ENCODE results near the gene SUN3. TPM values are rescaled to one million over a fixed set of nuclear protein-coding genes. Genes with fewer than 3 reads are reported as not detected.
A peak's percentile ranks its signal among the peaks of the same experiment; 100 is the strongest.

The SUN3 gene
- total RNA-seq, 1 donor from 2014 or later, result not detected

DNA sequence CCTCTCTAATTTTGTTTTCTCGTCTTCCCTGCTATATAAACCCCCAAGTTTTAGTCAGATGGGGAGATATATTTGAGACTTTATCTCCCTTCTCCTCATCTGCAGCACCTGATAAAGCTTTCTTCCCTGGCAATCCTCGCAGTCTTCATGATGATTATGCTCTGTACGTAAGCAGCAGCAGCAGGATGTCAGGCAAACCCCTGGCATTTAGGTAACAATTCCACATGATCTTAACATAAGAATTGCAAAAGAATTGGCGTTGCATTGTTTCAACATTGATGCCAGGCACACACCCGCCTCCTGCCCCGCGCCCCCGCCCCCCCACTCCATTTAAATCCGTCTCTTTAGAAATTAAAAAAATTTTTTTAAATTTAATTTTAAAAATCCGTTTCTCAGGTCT is 86.8 kb downstream of the SUN3 start:
- H3K27me3 ChIP-seq (ENCODE audit: control insufficient read depth in 3 of 3, insufficient read depth in 3 of 3, low read length in 3 of 3), result no peaks in the 10 kb centered on the region
- peaks cover 0 to 12% (median 2%) of the 10 kb centered on the region in 3 donors for H3K4me1 ChIP-seq (ENCODE audit: control insufficient read depth in 3 of 3, insufficient read depth in 3 of 3, low read length in 3 of 3)
- no peak overlapping the region for H3K9ac ChIP-seq (ENCODE audit: low read depth in 1 of 3, low read length in 3 of 3)
- H3K9me3 ChIP-seq (ENCODE audit: control insufficient read depth in 3 of 3, low read length in 3 of 3), result no peaks in the 10 kb centered on the region
- peak overlapping the region; percentile 46 for H3K27ac ChIP-seq (ENCODE audit: low read depth, low read length)
- H3K36me3 ChIP-seq (ENCODE audit: control insufficient read depth in 3 of 3, insufficient read depth in 3 of 3, low read length in 3 of 3), result no peaks in the 10 kb centered on the region
- no peak overlapping the region for H3K4me3 ChIP-seq (ENCODE audit: low read length in 3 of 3)

DNA sequence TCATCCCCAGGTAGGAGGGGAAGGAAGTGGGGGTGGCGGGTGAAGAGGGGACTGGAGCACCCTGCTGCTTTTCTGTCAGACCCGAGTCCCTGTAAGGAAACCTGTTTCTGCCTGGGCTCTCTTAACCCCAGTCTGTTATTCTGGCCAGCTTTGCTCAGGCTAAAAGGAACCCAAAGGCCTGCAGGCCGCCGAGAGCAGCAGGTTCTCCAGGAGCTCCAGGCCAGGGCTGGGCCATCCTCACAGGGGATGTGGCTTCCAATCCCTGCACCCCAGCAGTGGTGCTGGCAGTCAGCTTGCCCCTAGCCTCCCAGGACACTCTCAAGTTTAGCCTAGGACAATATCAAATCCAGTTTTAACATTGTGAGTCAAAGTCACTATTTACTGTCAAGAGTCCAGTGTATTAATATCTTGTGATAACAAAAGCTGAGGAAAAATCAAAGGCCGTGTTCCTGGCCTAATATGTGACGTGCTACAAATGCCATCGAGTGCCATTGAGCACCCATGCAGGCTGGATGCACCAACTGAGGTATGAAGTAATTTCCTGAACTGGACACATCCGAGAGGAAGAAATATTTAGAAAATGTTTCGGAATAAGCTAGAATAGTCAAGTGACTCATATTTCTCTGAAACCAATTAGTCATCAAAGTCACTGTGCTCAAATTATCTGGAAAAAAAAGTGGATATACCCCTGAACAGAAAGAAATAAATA is 87.6 kb downstream of the SUN3 start:
- Histone ChIP-seq H3K9ac (ENCODE audit: low read depth in 1 of 3, low read length in 3 of 3) (peak overlapping the region in 1 of 3 donors; percentile 45), H3K4me1 (ENCODE audit: control insufficient read depth in 3 of 3, insufficient read depth in 3 of 3, low read length in 3 of 3) (peaks cover 0 to 10% (median 2%) of the 10 kb centered on the region in 3 donors), H3K4me3 (ENCODE audit: low read length in 3 of 3) (no peak overlapping the region)

DNA sequence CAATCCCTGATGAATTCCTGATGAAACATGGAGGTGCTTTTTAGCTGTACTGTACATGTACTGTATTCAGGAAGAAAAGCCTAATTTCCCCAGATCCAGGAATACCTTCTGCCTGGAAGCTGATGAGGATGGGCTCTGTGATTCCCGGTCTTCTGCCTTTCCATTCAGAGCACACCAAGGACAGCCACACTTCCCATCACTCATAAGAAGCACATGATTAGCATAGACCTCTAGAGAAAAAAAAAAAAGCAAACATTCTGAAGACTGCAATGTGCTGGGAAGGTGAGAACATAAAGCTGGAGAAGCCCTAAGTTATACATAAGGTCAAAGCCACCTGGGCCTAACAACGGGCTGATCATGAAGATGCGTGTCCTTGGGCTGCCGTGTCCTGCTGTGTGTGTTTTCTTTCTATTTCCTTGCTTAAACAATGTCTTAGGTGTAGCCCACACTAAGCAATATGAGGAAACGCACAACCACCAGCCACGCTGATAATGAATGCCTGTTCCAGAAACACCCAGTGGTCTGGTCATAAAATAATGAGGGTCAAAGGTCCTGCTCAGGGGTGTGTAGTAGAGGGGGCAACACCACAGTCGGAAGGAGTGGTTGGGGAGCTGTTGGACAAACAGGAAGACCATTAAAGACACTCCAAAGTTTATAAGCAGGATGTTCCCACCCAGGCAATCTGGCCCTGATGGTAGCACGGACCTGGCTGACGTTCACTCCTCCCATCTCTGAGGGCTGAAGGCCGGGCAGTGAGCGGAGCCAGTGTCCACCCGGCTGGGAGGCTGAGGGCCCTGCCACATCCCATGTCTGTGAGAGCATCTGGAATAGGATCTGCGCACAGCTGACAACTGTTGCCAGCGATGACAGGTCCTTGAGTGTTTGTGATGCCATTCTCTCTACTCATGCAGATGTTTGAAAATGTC is 88.6 kb downstream of the SUN3 start:
- Histone ChIP-seq H3K9ac (ENCODE audit: low read depth in 1 of 3, low read length in 3 of 3) (no peak overlapping the region), H3K4me1 (ENCODE audit: control insufficient read depth in 3 of 3, insufficient read depth in 3 of 3, low read length in 3 of 3) (peaks cover 0 to 9% (median 0%) of the 10 kb centered on the region in 3 donors), H3K27me3 (ENCODE audit: control insufficient read depth in 3 of 3, insufficient read depth in 3 of 3, low read length in 3 of 3) (no peaks in the 10 kb centered on the region), H3K9me3 (ENCODE audit: control insufficient read depth in 3 of 3, low read length in 3 of 3) (no peaks in the 10 kb centered on the region), H3K4me3 (ENCODE audit: low read length in 3 of 3) (no peak overlapping the region), H3K27ac (ENCODE audit: low read depth, low read length) (peak overlapping the region; percentile 46), H3K36me3 (ENCODE audit: control insufficient read depth in 3 of 3, insufficient read depth in 3 of 3, low read length in 3 of 3) (peaks cover 0 to 4% (median 3%) of the 10 kb centered on the region in 3 donors)

More for the DNA sequence above, 87.6 kb downstream of the SUN3 start:
- peaks cover 0 to 3% (median 0%) of the 10 kb centered on the region in 3 donors for H3K36me3 ChIP-seq (ENCODE audit: control insufficient read depth in 3 of 3, insufficient read depth in 3 of 3, low read length in 3 of 3)
- H3K9me3 ChIP-seq (ENCODE audit: control insufficient read depth in 3 of 3, low read length in 3 of 3), result no peaks in the 10 kb centered on the region
- H3K27ac ChIP-seq (ENCODE audit: low read depth, low read length), result peak overlapping the region; percentile 46
- no peaks in the 10 kb centered on the region for H3K27me3 ChIP-seq (ENCODE audit: control insufficient read depth in 3 of 3, insufficient read depth in 3 of 3, low read length in 3 of 3)

DNA sequence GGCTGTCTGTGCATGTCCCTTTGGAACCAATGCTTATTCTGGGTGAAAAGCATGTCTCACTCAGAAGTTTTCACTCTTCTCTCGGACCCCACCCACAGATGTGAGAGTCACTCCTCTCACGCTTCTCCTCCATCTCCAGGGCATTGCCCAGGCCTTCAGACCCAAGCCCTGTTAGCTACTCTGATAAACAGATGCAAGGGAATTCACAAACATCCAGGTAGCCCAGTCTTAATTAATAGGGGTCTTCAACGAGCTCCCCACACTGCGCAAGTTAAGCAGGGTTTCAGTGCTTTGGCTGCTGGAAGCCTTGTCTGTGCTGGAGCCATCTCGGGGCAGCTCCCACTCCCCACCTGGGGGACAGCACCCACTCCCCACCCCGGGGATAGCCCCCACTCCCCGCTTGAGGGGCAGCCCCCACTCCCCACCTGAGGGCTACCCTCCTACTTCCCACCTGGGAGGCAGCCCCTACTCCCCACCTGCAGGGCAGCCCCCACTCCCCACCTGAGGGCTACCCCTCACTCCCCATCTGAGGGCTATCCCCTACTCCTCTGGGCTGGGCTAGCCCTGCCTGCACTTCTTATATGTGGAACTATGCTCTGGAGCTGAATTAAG is 89.4 kb downstream of the SUN3 start:
- Histone ChIP-seq H3K4me3 (ENCODE audit: low read length in 3 of 3) (no peak overlapping the region), H3K4me1 (ENCODE audit: control insufficient read depth in 3 of 3, insufficient read depth in 3 of 3, low read length in 3 of 3) (peaks cover 0 to 9% (median 0%) of the 10 kb centered on the region in 3 donors), H3K9me3 (ENCODE audit: control insufficient read depth in 3 of 3, low read length in 3 of 3) (no peaks in the 10 kb centered on the region), H3K27me3 (ENCODE audit: control insufficient read depth in 3 of 3, insufficient read depth in 3 of 3, low read length in 3 of 3) (no peaks in the 10 kb centered on the region), H3K9ac (ENCODE audit: low read depth in 1 of 3, low read length in 3 of 3) (no peak overlapping the region), H3K27ac (ENCODE audit: low read depth, low read length) (peak overlapping the region; percentile 39), H3K36me3 (ENCODE audit: control insufficient read depth in 3 of 3, insufficient read depth in 3 of 3, low read length in 3 of 3) (peaks cover 0 to 4% (median 3%) of the 10 kb centered on the region in 3 donors)

DNA sequence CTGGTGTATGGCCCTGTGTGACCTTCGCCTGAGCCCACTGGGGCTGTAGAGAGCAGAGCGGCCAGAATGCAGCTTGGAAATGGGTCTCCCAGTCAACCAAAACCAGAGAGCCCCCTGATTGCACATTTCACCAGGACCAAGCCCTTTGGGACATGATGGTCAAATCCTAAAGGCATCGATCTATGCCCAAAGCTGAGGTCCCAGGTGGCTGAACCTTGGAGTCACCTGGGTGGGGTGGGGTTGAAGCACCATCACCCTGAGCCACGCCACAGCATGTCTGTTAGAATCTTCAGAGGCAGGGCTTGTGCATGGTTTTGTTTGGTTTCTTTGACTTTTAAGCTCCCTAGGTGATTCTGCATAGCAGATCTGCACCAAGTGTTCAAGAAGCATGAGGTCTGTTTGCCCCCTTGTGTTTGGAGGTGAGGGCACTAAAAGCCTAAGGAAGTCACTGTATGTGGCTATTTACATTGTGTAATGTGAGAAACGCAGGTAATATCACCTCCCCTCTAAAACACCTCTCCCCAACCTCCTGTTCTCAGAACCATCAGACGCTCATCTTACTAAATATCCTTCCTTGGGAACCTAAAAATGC is 90.2 kb downstream of the SUN3 start:
- H3K4me1 ChIP-seq (ENCODE audit: control insufficient read depth in 3 of 3, insufficient read depth in 3 of 3, low read length in 3 of 3), result peaks cover 0 to 9% (median 0%) of the 10 kb centered on the region in 3 donors

DNA sequence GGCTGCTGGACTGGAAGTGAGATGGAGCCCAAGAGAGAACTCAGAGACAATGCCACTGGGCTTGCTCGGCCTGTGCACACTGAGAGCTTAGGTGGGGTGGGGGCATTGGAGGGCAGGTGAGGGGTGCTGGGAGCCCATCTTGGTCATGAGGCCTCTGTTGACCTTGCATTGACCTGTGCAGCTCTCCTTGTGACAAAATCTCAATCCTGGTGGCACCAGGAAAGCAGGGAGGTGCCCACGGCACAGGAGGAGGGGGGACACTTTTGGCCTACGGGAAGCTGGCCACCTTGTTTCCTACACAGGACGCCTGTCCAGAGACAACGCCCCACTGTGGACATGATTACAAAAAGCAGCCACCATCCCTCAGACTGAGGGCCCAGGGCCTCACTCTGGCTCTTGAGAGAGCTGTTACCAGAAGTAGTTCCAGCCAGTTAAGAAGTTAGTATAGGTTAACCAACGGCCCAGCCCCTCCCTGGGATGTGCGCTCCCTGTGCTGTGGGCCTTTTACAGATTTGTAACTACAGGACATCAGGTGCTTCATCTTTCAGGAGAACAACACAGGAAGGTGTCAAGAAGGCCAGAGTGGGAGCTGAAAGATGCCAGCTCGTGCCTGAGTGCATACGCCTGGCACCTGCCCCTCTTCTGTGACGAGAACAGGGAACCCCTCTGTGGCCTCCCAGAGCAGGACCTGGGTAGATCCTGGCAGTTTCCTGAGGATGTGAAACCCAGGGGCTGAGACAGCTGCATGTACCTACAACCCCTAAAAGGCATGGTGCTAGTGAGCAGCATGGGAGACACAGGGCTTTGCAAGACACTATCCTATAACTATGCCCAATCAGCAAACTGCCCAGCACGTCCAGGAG is 91.0 kb downstream of the SUN3 start:
- Histone ChIP-seq H3K4me3 (ENCODE audit: low read length in 3 of 3) (no peak overlapping the region), H3K9me3 (ENCODE audit: control insufficient read depth in 3 of 3, low read length in 3 of 3) (no peaks in the 10 kb centered on the region), H3K36me3 (ENCODE audit: control insufficient read depth in 3 of 3, insufficient read depth in 3 of 3, low read length in 3 of 3) (peaks cover 0 to 4% (median 3%) of the 10 kb centered on the region in 3 donors), H3K27ac (ENCODE audit: low read depth, low read length) (no peak overlapping the region), H3K9ac (ENCODE audit: low read depth in 1 of 3, low read length in 3 of 3) (no peak overlapping the region), H3K4me1 (ENCODE audit: control insufficient read depth in 3 of 3, insufficient read depth in 3 of 3, low read length in 3 of 3) (peaks cover 0 to 9% (median 0%) of the 10 kb centered on the region in 3 donors), H3K27me3 (ENCODE audit: control insufficient read depth in 3 of 3, insufficient read depth in 3 of 3, low read length in 3 of 3) (no peaks in the 10 kb centered on the region)

More for the DNA sequence above, 90.2 kb downstream of the SUN3 start:
- H3K9ac ChIP-seq (ENCODE audit: low read depth in 1 of 3, low read length in 3 of 3), result no peak overlapping the region
- no peaks in the 10 kb centered on the region for H3K9me3 ChIP-seq (ENCODE audit: control insufficient read depth in 3 of 3, low read length in 3 of 3)
- no peak overlapping the region for H3K4me3 ChIP-seq (ENCODE audit: low read length in 3 of 3)
- peaks cover 0 to 4% (median 3%) of the 10 kb centered on the region in 3 donors for H3K36me3 ChIP-seq (ENCODE audit: control insufficient read depth in 3 of 3, insufficient read depth in 3 of 3, low read length in 3 of 3)
- H3K27ac ChIP-seq (ENCODE audit: low read depth, low read length), result no peak overlapping the region
- H3K27me3 ChIP-seq (ENCODE audit: control insufficient read depth in 3 of 3, insufficient read depth in 3 of 3, low read length in 3 of 3), result no peaks in the 10 kb centered on the region

Other genes starting within 250 kb of the SUN3 start
- 0.52 TPM for gene PKD1L1, start 80.6 kb downstream of the SUN3 start, total RNA-seq
- 10.4 TPM for gene HUS1, start 49.5 kb downstream of the SUN3 start, total RNA-seq
- gene C7orf57, start 6.4 kb upstream of the SUN3 start, total RNA-seq, result not detected
- gene UPP1, start 60.2 kb upstream of the SUN3 start, total RNA-seq, result 1.0 TPM
- 0.52 TPM for gene ABCA13, start 142.4 kb upstream of the SUN3 start, total RNA-seq